SK-N-SH treated with all-trans-retinoic acid at 6 μM for 48 hours (cell line): ENCODE data around the gene MUC12.

ENCODE experiments used
- ARNTL ChIP-seq: fragments of 450-650 bp; formaldehyde crosslinking; IDR thresholded peaks from 2 replicates; pipeline ENCODE4 v1.5.0; 2020; ENCODE audit warnings: low read depth, mild to moderate bottlenecking, moderate library complexity, borderline replicate concordance
- BACH2 ChIP-seq: fragments of 250-450 bp; sonication (Bioruptor Pico); IDR thresholded peaks from 2 replicates; pipeline ENCODE4 v1.9.0; 2021; ENCODE audit warnings: mild to moderate bottlenecking, borderline replicate concordance
- CSDC2 ChIP-seq: fragments of 250-450 bp; sonication (Bioruptor Pico); IDR thresholded peaks from 2 replicates; pipeline ENCODE4 v1.5.0; 2020; ENCODE audit warnings: mild to moderate bottlenecking, moderate library complexity
- ISL1 ChIP-seq: fragments of 250-450 bp; sonication (Bioruptor Pico); IDR thresholded peaks from 2 replicates; pipeline ENCODE4 v2.1.2; 2022; ENCODE audit warnings: mild to moderate bottlenecking, moderate library complexity
- OSR1 ChIP-seq: fragments of 250-450 bp; sonication (Bioruptor Pico); IDR thresholded peaks from 2 replicates; pipeline ENCODE4 v1.8.0; 2022; ENCODE audit warnings: moderate library complexity, mild to moderate bottlenecking, inconsistent platforms
- RARB ChIP-seq: fragments of 250-450 bp; sonication (Bioruptor Pico); IDR thresholded peaks from 2 replicates; pipeline ENCODE4 v1.8.0; 2021; ENCODE audit warnings: mild to moderate bottlenecking, moderate library complexity
- SNAI2 ChIP-seq: fragments of 250-450 bp; sonication (Bioruptor Pico); IDR thresholded peaks from 2 replicates; pipeline ENCODE4 v1.5.0; 2020; ENCODE audit warnings: mild to moderate bottlenecking, moderate library complexity
- TCF4 ChIP-seq: fragments of 250-450 bp; sonication (Bioruptor Pico); IDR thresholded peaks from 2 replicates; pipeline ENCODE4 v1.8.0; 2021; ENCODE audit warnings: mild to moderate bottlenecking, moderate library complexity, borderline replicate concordance
- ZFP3 ChIP-seq: fragments of 250-450 bp; sonication (Bioruptor Pico); IDR thresholded peaks from 2 replicates; pipeline ENCODE4 v1.5.0; 2020; ENCODE audit warnings: mild to moderate bottlenecking, moderate library complexity
- ZNF70 ChIP-seq: fragments of 450-650 bp; formaldehyde crosslinking; IDR thresholded peaks from 2 replicates; pipeline ENCODE4 v1.5.0; 2020; ENCODE audit warnings: mild to moderate bottlenecking, moderate library complexity
- ZNF8 ChIP-seq: fragments of 450-650 bp; formaldehyde crosslinking; IDR thresholded peaks from 2 replicates; pipeline ENCODE4 v1.5.0; 2020; ENCODE audit warnings: mild to moderate bottlenecking, moderate library complexity
- TF ChIP-seq, protein P1 (sequence below): fragments of 250-450 bp; sonication (Bioruptor Pico); IDR thresholded peaks from 2 replicates; pipeline ENCODE4 v1.8.0; 2020; ENCODE audit warnings: mild to moderate bottlenecking, moderate library complexity, borderline replicate concordance
- TF ChIP-seq, protein P2 (sequence below): fragments of 250-450 bp; sonication (Bioruptor Pico); IDR thresholded peaks from 2 replicates; pipeline ENCODE4 v1.5.1; 2020; ENCODE audit warnings: low read depth, mild to moderate bottlenecking, moderate library complexity
- TF ChIP-seq, protein P3 (sequence below): fragments of 250-450 bp; sonication (Bioruptor Pico); IDR thresholded peaks from 2 replicates; pipeline ENCODE4 v1.5.0; 2020; ENCODE audit warnings: mild to moderate bottlenecking, moderate library complexity

DNA sequence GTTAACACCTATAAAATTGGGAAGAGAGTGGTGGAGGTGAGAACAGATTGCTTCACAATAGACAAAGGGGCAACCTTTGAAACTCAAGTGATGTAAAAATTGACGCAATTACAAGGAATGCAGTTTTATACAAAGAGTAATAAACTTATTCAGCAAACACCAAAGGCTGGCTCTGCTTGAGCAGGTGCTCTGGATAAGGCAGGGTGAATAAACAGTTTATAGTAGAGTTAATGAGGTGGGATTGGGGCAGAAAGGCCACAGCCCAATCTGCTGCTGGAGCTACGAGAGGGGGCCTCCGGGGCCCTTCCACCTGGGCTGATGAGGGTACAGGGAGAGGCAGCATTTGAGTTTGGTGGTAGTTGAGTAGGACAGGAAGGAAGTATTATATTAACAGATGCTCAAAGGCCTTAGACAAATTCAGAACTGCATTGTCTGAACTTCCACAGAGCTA, 6.0 kb downstream of the MUC12 start:
- no peak for TF ChIP-seq ISL1 (CRISPR knock-in tag)
- TF ChIP-seq ARNTL (CRISPR knock-in tag) = no peak
- no peak for TF ChIP-seq ZNF70 (CRISPR knock-in tag)
- TF ChIP-seq, protein P1, sequence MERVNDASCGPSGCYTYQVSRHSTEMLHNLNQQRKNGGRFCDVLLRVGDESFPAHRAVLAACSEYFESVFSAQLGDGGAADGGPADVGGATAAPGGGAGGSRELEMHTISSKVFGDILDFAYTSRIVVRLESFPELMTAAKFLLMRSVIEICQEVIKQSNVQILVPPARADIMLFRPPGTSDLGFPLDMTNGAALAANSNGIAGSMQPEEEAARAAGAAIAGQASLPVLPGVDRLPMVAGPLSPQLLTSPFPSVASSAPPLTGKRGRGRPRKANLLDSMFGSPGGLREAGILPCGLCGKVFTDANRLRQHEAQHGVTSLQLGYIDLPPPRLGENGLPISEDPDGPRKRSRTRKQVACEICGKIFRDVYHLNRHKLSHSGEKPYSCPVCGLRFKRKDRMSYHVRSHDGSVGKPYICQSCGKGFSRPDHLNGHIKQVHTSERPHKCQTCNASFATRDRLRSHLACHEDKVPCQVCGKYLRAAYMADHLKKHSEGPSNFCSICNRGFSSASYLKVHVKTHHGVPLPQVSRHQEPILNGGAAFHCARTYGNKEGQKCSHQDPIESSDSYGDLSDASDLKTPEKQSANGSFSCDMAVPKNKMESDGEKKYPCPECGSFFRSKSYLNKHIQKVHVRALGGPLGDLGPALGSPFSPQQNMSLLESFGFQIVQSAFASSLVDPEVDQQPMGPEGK (CRISPR knock-in tag) = no peak
- no peak for TF ChIP-seq RARB (CRISPR knock-in tag)
- no peak for TF ChIP-seq ZFP3 (CRISPR knock-in tag)
- TF ChIP-seq BACH2 (CRISPR knock-in tag) = no peak
- TF ChIP-seq, protein P2, sequence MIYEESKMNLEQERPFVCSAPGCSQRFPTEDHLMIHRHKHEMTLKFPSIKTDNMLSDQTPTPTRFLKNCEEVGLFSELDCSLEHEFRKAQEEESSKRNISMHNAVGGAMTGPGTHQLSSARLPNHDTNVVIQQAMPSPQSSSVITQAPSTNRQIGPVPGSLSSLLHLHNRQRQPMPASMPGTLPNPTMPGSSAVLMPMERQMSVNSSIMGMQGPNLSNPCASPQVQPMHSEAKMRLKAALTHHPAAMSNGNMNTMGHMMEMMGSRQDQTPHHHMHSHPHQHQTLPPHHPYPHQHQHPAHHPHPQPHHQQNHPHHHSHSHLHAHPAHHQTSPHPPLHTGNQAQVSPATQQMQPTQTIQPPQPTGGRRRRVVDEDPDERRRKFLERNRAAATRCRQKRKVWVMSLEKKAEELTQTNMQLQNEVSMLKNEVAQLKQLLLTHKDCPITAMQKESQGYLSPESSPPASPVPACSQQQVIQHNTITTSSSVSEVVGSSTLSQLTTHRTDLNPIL (CRISPR knock-in tag) = no peak
- no peak for TF ChIP-seq SNAI2
- TF ChIP-seq OSR1 (CRISPR knock-in tag) = no peak
- TF ChIP-seq CSDC2 (CRISPR knock-in tag) = no peak
- no peak for TF ChIP-seq TCF4 (CRISPR knock-in tag)
- TF ChIP-seq, protein P3, sequence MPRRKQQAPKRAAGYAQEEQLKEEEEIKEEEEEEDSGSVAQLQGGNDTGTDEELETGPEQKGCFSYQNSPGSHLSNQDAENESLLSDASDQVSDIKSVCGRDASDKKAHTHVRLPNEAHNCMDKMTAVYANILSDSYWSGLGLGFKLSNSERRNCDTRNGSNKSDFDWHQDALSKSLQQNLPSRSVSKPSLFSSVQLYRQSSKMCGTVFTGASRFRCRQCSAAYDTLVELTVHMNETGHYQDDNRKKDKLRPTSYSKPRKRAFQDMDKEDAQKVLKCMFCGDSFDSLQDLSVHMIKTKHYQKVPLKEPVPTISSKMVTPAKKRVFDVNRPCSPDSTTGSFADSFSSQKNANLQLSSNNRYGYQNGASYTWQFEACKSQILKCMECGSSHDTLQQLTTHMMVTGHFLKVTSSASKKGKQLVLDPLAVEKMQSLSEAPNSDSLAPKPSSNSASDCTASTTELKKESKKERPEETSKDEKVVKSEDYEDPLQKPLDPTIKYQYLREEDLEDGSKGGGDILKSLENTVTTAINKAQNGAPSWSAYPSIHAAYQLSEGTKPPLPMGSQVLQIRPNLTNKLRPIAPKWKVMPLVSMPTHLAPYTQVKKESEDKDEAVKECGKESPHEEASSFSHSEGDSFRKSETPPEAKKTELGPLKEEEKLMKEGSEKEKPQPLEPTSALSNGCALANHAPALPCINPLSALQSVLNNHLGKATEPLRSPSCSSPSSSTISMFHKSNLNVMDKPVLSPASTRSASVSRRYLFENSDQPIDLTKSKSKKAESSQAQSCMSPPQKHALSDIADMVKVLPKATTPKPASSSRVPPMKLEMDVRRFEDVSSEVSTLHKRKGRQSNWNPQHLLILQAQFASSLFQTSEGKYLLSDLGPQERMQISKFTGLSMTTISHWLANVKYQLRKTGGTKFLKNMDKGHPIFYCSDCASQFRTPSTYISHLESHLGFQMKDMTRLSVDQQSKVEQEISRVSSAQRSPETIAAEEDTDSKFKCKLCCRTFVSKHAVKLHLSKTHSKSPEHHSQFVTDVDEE = no peak
- TF ChIP-seq ZNF8 (CRISPR knock-in tag) = no peak
